ENCODE results near the gene CLNK.
A peak's percentile ranks its signal among the peaks of the same experiment; 100 is the strongest.

The CLNK gene

DNA sequence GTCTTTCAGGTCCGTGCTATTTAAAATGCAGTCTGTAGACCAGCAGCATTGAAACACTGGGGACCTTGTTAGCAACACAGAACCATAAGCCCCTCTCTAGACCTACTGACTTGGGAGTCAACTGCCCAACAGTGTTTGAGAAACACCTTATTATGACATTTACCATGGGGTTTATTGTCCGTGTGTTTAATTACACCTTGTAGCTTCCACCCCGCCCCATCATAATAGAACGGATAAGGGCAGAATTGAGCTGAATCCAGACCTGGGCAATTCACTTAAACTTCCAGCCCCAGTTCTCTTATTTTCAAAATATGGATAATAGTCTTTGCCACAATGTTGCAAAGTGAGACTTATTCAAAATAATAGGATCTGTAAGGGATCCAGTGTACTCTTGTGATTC is 30.6 kb upstream of the CLNK start:
- Mint-ChIP-seq H3K4me3 (no peak overlapping the region), H3K27me3 (peaks cover 6% of the 10 kb centered on the region), H3K36me3 (peaks cover 10% of the 10 kb centered on the region), H3K4me1 (peaks cover 6% of the 10 kb centered on the region), H3K27ac (no peak overlapping the region), H3K9me3 (peaks cover 7% of the 10 kb centered on the region)
- ATAC-seq, result no peak

DNA sequence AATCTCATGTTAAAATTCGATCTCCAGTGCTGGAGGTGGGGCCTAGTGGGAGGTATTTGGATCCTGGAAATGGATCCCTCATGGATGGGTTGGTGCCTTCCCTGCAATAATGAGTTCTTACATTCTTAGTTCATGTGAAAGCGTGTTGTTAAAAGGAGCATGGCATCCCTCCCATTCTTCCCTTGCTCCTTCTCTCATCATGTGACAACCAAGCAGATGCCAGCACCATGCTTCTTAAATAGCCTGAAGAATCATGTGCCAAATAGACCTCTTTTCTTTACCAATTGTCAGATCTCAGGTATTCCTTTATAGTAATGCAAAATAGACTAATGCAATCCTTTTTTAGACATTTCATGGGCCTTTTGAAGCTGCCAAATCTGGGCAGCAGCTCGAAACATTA is 29.0 kb upstream of the CLNK start:
- no peak overlapping the region for H3K27ac Mint-ChIP-seq
- peaks cover 4% of the 10 kb centered on the region for H3K36me3 Mint-ChIP-seq
- no peak for ATAC-seq
- no peaks in the 10 kb centered on the region for H3K27me3 Mint-ChIP-seq
- H3K9me3 Mint-ChIP-seq, result peaks cover 4% of the 10 kb centered on the region
- H3K4me3 Mint-ChIP-seq, result no peak overlapping the region
- no peaks in the 10 kb centered on the region for H3K4me1 Mint-ChIP-seq

DNA sequence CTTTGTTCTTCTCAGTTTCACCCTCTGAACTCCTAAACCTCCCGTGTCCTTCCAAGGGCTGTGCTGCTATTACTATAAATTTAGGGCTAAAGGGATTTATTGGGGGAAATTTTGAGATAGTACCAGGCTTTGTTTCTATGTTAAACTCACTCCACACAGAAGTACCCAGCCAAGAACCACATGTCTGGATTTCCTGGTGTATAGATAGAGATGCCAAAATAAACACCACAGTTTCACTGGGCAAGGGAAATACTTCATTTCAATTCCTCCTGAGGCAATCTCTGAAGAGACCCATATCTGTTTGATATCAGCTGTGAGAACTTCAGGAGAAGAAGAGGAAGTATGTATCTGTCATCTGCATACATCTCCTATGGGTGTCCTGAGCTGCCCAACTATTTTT is 21.7 kb upstream of the CLNK start:
- Mint-ChIP-seq H3K27ac (no peak overlapping the region), H3K36me3 (no peaks in the 10 kb centered on the region), H3K4me3 (no peak overlapping the region), H3K9me3 (no peaks in the 10 kb centered on the region), H3K27me3 (no peaks in the 10 kb centered on the region), H3K4me1 (peaks cover 6% of the 10 kb centered on the region)
- ATAC-seq, result no peak

DNA sequence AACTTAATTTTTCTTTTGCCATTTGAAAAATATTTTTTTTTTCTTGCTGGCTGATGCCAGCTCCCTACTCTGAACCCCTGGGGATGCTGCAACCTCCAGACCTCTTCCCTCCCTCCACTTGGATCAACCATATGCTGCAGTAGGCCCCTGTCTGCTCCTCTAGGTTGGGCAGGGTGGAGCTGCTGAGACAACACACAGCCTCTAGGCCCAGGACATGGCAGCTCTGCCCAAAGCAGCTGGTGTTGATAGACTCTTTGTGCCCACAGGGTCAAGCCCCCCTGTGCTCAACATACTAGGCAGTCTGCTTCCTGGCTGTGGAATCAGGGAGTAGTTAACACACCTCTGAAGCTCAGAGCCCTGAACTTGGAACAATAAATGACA is 19.9 kb upstream of the CLNK start:
- Mint-ChIP-seq H3K4me3 (no peak overlapping the region), H3K4me1 (peaks cover 6% of the 10 kb centered on the region), H3K9me3 (no peaks in the 10 kb centered on the region), H3K27ac (no peak overlapping the region), H3K36me3 (no peaks in the 10 kb centered on the region), H3K27me3 (no peaks in the 10 kb centered on the region)
- peak; percentile 27 for ATAC-seq

DNA sequence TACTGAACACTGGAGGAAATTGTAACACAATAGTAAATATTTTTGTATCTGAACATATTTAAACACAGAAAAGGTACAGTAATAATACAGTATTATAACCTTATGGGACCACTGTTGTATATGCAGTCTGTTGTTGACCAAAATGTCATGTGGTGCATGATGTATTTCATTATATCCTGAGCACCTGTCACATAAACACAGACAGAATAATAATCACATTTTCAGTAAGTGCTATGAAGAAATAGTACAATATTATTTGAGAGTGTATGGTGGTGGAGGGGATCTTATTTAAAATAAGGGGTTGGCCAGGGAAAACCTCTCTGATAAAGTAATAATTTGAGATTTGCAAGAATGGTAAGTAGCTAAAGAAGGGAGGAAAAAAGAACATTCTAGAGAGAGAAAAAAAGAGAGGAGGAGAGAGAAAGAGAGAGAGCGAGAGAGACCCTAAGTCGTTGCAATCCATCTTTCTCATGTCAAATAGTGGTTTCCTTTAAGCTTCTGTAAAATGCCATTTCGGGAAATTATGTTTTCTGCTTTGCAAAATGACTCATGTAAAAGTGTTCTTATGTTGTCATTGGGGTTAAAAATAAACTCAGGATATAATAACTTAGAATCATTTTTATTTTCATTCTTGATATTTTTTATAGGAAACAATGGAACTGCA is 19.3 kb upstream of the CLNK start:
- no peak overlapping the region for H3K27ac Mint-ChIP-seq
- no peaks in the 10 kb centered on the region for H3K36me3 Mint-ChIP-seq

DNA sequence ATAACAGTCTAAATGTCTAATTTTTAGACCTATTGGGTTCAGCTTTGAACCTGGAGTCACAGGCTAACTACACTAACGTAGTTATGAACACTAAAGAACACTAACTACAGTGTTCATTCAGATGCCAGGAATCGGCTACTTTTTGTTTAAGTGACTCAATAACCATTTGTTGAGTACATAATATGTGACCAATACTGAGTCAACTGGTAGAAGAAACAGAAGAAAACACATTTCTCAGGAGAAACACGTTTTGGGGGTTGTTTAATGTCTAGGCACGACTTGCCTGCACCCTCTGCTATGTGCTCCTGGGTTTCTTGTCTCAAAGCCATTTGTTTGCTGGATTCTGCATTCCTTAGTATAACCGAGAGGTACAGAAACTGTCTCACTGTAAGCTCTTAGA is 18.6 kb upstream of the CLNK start:
- peaks cover 6% of the 10 kb centered on the region for H3K4me1 Mint-ChIP-seq
- no peak overlapping the region for H3K4me3 Mint-ChIP-seq
- peaks cover 5% of the 10 kb centered on the region for H3K9me3 Mint-ChIP-seq
- no peaks in the 10 kb centered on the region for H3K27me3 Mint-ChIP-seq
- H3K27ac Mint-ChIP-seq, result no peak overlapping the region
- H3K36me3 Mint-ChIP-seq, result no peaks in the 10 kb centered on the region
- ATAC-seq, result no peak

More for the DNA sequence above, 19.3 kb upstream of the CLNK start:
- Mint-ChIP-seq H3K27me3 (no peaks in the 10 kb centered on the region), H3K4me1 (peaks cover 6% of the 10 kb centered on the region), H3K9me3 (peaks cover 3% of the 10 kb centered on the region), H3K4me3 (no peak overlapping the region)
- ATAC-seq, result no peak

DNA sequence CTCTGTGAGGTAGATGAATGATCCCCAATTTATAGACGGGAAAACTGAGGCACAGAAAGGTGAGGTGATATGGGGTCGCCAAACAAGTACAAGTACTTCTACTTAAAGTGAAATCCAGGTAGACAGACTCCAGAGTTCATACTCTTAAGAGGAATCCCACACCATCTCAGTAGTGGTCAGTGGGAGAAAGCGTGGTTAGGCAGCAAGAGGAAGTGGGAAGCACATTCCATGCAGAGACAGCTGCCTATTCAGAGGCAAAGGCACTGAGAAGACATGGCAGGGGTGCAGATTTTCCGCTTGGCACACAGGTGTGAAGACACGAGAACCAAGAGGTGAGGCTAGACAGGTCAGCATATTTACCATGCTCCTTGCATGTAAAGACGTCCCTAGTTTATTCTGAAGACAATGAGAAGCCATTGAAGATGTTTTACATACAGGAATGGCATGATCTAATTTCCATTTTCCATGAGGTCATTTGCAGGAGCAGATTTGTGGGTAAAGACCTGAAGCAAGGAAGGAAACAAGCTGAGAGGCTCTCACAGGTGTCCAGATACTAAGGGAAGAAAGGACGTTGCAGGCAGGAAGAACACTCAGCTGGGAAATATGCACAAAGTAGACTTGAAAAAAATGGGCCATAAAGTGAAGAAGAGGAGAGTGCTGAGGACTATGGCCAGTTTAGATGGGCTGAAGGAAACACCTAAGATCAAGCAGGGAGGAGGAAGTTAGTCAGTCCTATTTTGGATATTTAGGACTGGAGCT is 17.3 kb upstream of the CLNK start:
- H3K36me3 Mint-ChIP-seq, result no peaks in the 10 kb centered on the region
- no peak for ATAC-seq
- H3K4me1 Mint-ChIP-seq, result peaks cover 6% of the 10 kb centered on the region
- peaks cover 5% of the 10 kb centered on the region for H3K9me3 Mint-ChIP-seq
- H3K4me3 Mint-ChIP-seq, result no peak overlapping the region
- H3K27ac Mint-ChIP-seq, result no peak overlapping the region
- H3K27me3 Mint-ChIP-seq, result no peaks in the 10 kb centered on the region

DNA sequence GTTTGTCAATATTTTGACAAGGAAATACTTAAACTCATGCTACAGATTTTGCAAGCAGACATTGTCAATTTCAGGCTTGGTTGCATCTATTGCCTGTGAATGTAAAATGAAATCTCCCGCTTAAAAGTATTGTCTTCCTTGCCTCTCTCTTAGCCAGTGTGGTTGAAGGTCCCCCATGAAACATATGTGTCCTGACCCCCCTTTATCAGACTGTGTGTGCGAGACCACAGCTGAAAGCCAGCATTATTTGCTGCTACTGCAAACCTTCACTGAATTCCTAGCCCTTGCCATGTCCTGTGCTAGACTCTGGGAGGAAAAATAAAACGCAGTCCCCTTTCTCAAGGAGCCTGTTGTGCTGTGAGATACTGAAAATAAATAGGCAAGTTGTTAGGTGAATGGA is 16.6 kb upstream of the CLNK start:
- Mint-ChIP-seq H3K9me3 (peaks cover 5% of the 10 kb centered on the region), H3K27me3 (no peaks in the 10 kb centered on the region), H3K36me3 (no peaks in the 10 kb centered on the region), H3K27ac (no peak overlapping the region), H3K4me1 (peaks cover 6% of the 10 kb centered on the region), H3K4me3 (no peak overlapping the region)
- ATAC-seq, result no peak

DNA sequence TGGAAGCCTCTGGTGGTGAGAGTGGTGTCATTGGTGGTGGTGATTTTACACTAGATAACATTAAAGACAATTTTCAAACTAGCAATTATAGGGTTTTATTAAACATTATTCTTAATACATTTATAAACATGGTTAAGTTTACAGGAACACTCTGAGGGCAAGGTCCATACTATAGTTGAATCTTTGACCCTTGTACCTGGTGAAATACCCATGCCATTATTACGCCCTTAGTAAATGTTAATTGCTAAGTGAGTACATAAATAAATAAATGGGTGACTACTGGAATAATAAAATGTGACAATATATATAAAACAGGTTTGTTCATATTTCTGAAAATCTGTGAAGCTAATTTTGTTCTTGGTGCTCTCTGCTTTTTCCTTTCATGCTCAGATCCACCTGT is 13.6 kb upstream of the CLNK start:
- Mint-ChIP-seq H3K4me3 (no peak overlapping the region), H3K27me3 (no peaks in the 10 kb centered on the region), H3K27ac (no peak overlapping the region)

DNA sequence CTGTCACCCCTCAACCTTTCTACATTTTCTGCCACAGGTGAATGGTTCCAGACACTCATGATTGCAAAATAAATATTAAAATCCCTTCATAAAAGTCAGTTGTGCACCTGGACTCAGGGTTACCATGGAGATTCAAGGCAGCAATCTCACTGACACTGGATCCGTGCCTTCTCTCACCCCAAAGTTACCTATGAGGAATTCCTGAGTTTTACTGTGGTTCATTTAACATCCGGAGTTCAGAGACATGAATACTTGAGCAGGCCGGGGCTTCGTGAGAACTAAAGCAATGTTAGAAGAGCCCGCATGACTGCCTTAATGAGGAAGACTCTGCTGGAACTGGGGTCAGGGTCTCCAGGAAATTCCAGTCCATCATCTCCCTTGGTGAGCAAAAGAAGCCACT is 12.5 kb upstream of the CLNK start:
- H3K27ac Mint-ChIP-seq, result no peak overlapping the region
- H3K4me1 Mint-ChIP-seq, result no peaks in the 10 kb centered on the region
- no peaks in the 10 kb centered on the region for H3K36me3 Mint-ChIP-seq
- ATAC-seq, result no peak
- H3K4me3 Mint-ChIP-seq, result no peak overlapping the region
- peaks cover 5% of the 10 kb centered on the region for H3K9me3 Mint-ChIP-seq
- H3K27me3 Mint-ChIP-seq, result no peaks in the 10 kb centered on the region

More for the DNA sequence above, 13.6 kb upstream of the CLNK start:
- no peak for ATAC-seq
- Mint-ChIP-seq H3K9me3 (peaks cover 5% of the 10 kb centered on the region), H3K4me1 (no peaks in the 10 kb centered on the region), H3K36me3 (no peaks in the 10 kb centered on the region)

DNA sequence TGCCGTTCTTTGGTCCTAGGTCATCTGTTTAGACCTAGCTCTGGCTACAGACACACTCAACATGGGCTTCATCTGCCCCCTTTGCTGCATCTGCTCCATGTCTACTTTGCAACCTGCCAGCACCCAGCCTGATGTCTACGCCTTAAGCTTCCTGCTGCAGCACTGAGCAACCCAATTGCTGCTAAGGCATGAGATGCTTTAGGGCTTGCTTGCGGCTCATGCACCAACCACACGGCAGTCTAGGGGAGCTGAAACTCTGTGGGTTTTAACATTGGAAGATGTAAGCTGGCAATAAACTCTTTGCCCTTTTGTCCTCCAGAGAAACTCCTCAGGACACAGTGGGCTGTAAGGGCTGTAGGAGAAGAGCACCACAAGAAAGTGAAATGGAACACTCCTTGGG is 11.7 kb upstream of the CLNK start:
- no peaks in the 10 kb centered on the region for H3K4me1 Mint-ChIP-seq
- ATAC-seq, result no peak
- H3K27ac Mint-ChIP-seq, result no peak overlapping the region
- no peaks in the 10 kb centered on the region for H3K36me3 Mint-ChIP-seq
- H3K27me3 Mint-ChIP-seq, result no peaks in the 10 kb centered on the region
- peaks cover 5% of the 10 kb centered on the region for H3K9me3 Mint-ChIP-seq
- H3K4me3 Mint-ChIP-seq, result no peak overlapping the region

DNA sequence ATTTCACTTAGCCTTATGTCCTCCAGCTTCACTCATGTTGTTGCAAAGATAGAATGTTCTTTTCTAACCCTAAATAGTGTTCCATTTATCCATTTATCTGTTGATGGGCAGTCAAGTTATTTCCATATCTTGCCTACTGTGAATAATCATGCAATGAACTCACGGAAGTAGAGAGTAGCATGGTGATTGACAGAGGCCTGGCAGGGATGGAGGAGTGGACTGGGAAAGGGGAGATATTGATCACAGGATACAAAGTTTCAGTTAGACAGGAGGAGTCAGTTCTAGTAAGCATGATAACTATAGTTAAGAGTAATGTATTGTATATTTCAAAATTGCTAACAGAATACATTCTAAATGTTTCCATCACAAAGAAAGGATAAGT is 10.3 kb upstream of the CLNK start:
- Mint-ChIP-seq H3K9me3 (peaks cover 5% of the 10 kb centered on the region), H3K4me1 (peaks cover 12% of the 10 kb centered on the region), H3K27ac (no peak overlapping the region), H3K36me3 (no peaks in the 10 kb centered on the region), H3K4me3 (no peak overlapping the region), H3K27me3 (no peaks in the 10 kb centered on the region)
- no peak for ATAC-seq

DNA sequence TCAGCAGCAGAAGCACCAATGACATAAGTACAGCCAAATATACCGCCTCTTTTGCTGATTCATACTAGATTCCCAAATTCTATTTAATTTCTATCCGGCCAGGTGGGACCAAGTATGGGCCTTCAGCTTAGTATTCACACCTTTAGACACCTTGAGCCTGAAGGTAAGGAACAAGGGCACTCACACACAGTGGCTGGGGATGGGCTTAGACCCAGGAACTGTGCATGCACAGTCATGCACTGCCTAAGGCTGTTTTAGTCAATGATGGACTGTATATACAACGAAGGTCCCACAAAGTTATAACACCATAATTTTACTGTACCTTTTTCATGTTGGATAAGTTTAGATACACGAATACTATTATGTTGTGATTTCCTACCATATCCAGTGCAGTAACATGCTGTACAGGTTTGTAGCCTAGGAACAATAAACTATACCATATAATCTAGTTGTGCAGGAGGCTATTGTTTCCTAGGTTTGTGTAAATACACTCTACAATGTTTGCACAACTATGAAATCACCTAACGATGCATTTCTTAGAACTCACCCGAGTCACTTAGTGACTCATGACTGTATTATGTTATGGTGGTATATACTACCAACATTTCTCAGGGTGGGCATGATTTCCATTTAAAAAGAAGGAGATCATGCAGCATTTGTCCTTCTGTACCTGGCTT is 9.7 kb upstream of the CLNK start:
- no peak for ATAC-seq
- no peak overlapping the region for H3K27ac Mint-ChIP-seq

DNA sequence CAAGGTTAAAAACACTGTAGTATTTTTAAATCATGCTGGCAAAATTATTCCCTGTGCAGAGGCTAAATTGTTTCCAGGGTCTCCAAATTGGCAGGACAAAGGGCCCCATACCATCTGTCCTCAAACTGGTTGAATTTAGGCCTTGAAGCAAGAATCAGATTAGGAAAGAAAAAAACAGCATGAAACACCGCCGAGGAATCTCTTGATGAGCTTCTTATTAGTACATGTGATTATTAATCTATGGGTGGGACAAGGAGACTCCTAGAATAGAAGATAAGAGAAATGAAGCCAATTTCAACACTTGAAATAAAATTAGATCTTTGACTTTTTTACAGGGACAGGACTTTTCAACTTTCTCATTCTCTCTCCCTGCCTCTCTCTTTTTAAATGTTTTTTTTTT is 7.1 kb upstream of the CLNK start:
- Mint-ChIP-seq H3K27me3 (no peaks in the 10 kb centered on the region), H3K9me3 (no peaks in the 10 kb centered on the region), H3K27ac (no peak overlapping the region), H3K4me3 (no peak overlapping the region), H3K4me1 (peaks cover 38% of the 10 kb centered on the region), H3K36me3 (no peaks in the 10 kb centered on the region)
- ATAC-seq, result no peak

More for the DNA sequence above, 9.7 kb upstream of the CLNK start:
- Mint-ChIP-seq H3K27me3 (no peaks in the 10 kb centered on the region), H3K4me3 (no peak overlapping the region), H3K4me1 (peaks cover 14% of the 10 kb centered on the region), H3K36me3 (no peaks in the 10 kb centered on the region), H3K9me3 (peaks cover 5% of the 10 kb centered on the region)

DNA sequence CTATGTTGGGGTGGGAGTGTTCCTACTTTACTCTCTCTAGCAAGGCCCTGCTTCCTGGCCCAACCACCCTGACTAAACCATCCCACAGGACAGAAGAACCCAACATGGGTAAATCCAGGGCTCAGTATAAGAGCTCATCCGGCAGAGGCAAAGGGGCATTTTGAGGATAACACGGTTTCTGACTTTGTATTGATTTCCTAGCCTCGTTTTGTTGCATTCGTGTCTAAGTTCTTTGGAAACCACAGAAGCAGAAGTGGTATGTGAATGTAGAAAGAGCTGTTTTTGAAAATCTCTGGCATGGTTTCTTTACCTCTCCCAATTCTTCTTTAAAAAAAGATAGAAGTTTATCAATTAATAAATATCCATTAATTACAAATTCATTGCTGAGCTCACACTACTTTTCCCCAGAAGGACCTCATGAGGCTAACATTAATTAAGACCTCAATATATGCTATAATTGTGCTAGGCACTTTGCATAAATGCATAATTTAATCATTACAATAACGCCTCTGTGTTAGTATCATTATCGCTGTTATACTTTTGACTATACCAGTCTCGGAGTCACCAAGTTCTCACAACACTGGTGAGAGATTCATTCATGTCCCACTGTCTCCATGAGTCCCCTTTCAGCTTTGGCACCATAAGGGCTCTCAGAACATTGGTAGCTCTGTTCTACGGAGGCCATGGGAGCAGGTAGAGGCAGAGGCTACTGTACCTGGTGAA is 5.8 kb upstream of the CLNK start:
- peak; percentile 86 for ATAC-seq
- Mint-ChIP-seq H3K36me3 (no peaks in the 10 kb centered on the region), H3K27ac (peak overlapping the region; percentile 67), H3K4me1 (peaks cover 38% of the 10 kb centered on the region), H3K9me3 (no peaks in the 10 kb centered on the region), H3K4me3 (peak overlapping the region; percentile 47), H3K27me3 (no peaks in the 10 kb centered on the region)

Measured in stimulated activated memory B cell treated with anti-CD40 and anti-IgM and Interleukin-4, amounts not matched to agents 10 μg/mL and 1 μg/mL and 100 μg/mL, for 72 hours (primary cell).